Measurements from ENCODE around the gene MGLL. TPM values are rescaled to one million over a fixed set of nuclear protein-coding genes. Genes with fewer than 3 reads are reported as not detected.

MGLL gene
- total RNA-seq, 1 experiment from 2014 or later: 0.94 TPM

DNA sequence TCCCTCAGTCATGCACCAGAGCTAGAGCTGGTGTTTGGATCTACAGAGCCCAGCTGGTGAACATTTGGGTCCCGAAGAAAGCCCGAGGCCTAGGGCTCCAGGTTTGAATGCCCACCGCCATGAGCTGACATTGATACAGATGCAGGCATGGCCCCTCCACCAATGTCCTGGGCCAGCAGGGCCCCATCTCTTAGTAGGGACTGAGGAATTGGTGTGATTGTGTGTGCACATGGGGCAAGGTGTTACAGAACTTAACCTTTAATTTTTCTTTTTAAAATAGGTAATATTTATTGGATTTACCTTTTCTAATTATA is 182.3 kb downstream of the MGLL start:
- H3K4me1 Mint-ChIP-seq: peaks cover 17% of the 10 kb centered on the region
- peaks cover 8% of the 10 kb centered on the region for H3K36me3 Mint-ChIP-seq
- ATAC-seq (no peak), DNase-seq (ENCODE audit: low spot score) (no peak)
- no peak overlapping the region for H3K4me3 Mint-ChIP-seq
- POLR2A ChIA-PET: interaction anchor here (0.9 kb wide), 1 partner anchor 65 kb away, joined by 3 read pairs; no protein-coding TSS in a partner anchor
- no peaks in the 10 kb centered on the region for H3K9me3 Mint-ChIP-seq
- no peaks in the 10 kb centered on the region for H3K27me3 Mint-ChIP-seq (ENCODE audit: low read depth)
- TF ChIP-seq CREM (CRISPR knock-in tag; IDR thresholded peaks at IDR 0.05) (no peak), ZNF416 (CRISPR knock-in tag; IDR thresholded peaks at IDR 0.05) (no peak), FOXP1 (CRISPR knock-in tag; IDR thresholded peaks at IDR 0.05; ENCODE audit: borderline replicate concordance) (no peak), SMAD3 (CRISPR knock-in tag; IDR thresholded peaks at IDR 0.05; ENCODE audit: borderline replicate concordance) (no peak), ZNF121 (CRISPR knock-in tag; IDR thresholded peaks at IDR 0.05) (no peak), ZNF219 (CRISPR knock-in tag; IDR thresholded peaks at IDR 0.05; ENCODE audit: borderline replicate concordance) (no peak), NR3C1 (CRISPR knock-in tag; conservative IDR thresholded peaks at IDR 0.05; ENCODE audit: low read depth) (no peak), SP1 (CRISPR knock-in tag; conservative IDR thresholded peaks at IDR 0.05) (no peak), GRHL2 (CRISPR knock-in tag; IDR thresholded peaks at IDR 0.05; ENCODE audit: insufficient replicate concordance, severe bottlenecking) (no peak), RORB (CRISPR knock-in tag; IDR thresholded peaks at IDR 0.05) (no peak), ZNF671 (CRISPR knock-in tag; IDR thresholded peaks at IDR 0.05) (no peak), OVOL2 (CRISPR knock-in tag; IDR thresholded peaks at IDR 0.05; ENCODE audit: borderline replicate concordance) (no peak), MXD4 (CRISPR knock-in tag; IDR thresholded peaks at IDR 0.05; ENCODE audit: borderline replicate concordance) (no peak)
- TF ChIP-seq, protein P1, sequence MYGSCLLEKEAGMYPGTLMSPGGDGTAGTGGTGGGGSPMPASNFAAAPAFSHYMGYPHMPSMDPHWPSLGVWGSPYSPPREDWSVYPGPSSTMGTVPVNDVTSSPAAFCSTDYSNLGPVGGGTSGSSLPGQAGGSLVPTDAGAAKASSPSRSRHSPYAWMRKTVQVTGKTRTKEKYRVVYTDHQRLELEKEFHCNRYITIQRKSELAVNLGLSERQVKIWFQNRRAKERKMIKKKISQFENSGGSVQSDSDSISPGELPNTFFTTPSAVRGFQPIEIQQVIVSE (CRISPR knock-in tag; IDR thresholded peaks at IDR 0.05; ENCODE audit: borderline replicate concordance): no peak
- TF ChIP-seq, protein P2, sequence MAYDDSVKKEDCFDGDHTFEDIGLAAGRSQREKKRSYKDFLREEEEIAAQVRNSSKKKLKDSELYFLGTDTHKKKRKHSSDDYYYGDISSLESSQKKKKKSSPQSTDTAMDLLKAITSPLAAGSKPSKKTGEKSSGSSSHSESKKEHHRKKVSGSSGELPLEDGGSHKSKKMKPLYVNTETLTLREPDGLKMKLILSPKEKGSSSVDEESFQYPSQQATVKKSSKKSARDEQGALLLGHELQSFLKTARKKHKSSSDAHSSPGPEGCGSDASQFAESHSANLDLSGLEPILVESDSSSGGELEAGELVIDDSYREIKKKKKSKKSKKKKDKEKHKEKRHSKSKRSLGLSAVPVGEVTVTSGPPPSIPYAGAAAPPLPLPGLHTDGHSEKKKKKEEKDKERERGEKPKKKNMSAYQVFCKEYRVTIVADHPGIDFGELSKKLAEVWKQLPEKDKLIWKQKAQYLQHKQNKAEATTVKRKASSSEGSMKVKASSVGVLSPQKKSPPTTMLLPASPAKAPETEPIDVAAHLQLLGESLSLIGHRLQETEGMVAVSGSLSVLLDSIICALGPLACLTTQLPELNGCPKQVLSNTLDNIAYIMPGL (CRISPR knock-in tag; IDR thresholded peaks at IDR 0.05): no peak
- TF ChIP-seq, protein P3, sequence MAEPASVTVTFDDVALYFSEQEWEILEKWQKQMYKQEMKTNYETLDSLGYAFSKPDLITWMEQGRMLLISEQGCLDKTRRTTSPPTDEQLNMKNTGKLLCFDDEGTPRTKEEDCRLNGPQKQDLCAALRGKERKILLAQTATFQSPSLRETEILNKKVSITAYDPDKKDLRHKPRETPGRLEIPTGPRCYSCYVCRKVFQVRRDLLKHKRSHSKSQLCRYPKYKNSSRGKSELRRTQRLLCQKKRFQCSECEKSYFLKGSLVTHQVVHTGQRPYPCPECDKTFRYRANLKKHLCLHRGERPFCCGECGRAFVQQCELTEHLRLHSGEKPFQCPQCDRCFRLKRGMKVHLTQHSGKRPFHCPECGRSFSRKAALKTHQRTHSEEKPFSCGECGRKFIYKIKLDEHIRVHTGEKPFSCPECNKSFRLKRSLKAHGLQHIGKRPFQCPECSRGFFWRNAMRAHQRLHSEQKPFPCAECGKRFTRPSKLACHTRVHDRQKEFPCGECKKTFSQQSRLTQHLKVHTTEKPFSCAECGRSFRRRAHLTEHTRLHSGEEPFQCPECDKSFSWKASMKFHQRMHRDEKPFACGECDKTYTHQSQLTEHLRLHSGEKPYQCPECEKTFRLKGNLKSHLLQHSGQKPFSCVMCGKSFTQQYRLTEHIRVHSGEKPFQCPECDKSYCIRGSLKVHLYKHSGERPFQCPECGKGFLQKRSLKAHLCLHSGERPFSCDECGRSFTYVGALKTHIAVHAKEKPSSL (CRISPR knock-in tag; conservative IDR thresholded peaks at IDR 0.05): no peak
- TF ChIP-seq, protein P4, sequence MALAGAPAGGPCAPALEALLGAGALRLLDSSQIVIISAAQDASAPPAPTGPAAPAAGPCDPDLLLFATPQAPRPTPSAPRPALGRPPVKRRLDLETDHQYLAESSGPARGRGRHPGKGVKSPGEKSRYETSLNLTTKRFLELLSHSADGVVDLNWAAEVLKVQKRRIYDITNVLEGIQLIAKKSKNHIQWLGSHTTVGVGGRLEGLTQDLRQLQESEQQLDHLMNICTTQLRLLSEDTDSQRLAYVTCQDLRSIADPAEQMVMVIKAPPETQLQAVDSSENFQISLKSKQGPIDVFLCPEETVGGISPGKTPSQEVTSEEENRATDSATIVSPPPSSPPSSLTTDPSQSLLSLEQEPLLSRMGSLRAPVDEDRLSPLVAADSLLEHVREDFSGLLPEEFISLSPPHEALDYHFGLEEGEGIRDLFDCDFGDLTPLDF (CRISPR knock-in tag; IDR thresholded peaks at IDR 0.05): no peak
- TF ChIP-seq, protein P5, sequence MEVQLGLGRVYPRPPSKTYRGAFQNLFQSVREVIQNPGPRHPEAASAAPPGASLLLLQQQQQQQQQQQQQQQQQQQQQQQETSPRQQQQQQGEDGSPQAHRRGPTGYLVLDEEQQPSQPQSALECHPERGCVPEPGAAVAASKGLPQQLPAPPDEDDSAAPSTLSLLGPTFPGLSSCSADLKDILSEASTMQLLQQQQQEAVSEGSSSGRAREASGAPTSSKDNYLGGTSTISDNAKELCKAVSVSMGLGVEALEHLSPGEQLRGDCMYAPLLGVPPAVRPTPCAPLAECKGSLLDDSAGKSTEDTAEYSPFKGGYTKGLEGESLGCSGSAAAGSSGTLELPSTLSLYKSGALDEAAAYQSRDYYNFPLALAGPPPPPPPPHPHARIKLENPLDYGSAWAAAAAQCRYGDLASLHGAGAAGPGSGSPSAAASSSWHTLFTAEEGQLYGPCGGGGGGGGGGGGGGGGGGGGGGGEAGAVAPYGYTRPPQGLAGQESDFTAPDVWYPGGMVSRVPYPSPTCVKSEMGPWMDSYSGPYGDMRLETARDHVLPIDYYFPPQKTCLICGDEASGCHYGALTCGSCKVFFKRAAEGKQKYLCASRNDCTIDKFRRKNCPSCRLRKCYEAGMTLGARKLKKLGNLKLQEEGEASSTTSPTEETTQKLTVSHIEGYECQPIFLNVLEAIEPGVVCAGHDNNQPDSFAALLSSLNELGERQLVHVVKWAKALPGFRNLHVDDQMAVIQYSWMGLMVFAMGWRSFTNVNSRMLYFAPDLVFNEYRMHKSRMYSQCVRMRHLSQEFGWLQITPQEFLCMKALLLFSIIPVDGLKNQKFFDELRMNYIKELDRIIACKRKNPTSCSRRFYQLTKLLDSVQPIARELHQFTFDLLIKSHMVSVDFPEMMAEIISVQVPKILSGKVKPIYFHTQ (CRISPR knock-in tag; IDR thresholded peaks at IDR 0.05): no peak
- TF ChIP-seq, protein P6, sequence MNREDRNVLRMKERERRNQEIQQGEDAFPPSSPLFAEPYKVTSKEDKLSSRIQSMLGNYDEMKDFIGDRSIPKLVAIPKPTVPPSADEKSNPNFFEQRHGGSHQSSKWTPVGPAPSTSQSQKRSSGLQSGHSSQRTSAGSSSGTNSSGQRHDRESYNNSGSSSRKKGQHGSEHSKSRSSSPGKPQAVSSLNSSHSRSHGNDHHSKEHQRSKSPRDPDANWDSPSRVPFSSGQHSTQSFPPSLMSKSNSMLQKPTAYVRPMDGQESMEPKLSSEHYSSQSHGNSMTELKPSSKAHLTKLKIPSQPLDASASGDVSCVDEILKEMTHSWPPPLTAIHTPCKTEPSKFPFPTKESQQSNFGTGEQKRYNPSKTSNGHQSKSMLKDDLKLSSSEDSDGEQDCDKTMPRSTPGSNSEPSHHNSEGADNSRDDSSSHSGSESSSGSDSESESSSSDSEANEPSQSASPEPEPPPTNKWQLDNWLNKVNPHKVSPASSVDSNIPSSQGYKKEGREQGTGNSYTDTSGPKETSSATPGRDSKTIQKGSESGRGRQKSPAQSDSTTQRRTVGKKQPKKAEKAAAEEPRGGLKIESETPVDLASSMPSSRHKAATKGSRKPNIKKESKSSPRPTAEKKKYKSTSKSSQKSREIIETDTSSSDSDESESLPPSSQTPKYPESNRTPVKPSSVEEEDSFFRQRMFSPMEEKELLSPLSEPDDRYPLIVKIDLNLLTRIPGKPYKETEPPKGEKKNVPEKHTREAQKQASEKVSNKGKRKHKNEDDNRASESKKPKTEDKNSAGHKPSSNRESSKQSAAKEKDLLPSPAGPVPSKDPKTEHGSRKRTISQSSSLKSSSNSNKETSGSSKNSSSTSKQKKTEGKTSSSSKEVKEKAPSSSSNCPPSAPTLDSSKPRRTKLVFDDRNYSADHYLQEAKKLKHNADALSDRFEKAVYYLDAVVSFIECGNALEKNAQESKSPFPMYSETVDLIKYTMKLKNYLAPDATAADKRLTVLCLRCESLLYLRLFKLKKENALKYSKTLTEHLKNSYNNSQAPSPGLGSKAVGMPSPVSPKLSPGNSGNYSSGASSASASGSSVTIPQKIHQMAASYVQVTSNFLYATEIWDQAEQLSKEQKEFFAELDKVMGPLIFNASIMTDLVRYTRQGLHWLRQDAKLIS (CRISPR knock-in tag; IDR thresholded peaks at IDR 0.05; ENCODE audit: borderline replicate concordance): no peak
- TF ChIP-seq, protein P7, sequence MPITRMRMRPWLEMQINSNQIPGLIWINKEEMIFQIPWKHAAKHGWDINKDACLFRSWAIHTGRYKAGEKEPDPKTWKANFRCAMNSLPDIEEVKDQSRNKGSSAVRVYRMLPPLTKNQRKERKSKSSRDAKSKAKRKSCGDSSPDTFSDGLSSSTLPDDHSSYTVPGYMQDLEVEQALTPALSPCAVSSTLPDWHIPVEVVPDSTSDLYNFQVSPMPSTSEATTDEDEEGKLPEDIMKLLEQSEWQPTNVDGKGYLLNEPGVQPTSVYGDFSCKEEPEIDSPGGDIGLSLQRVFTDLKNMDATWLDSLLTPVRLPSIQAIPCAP (CRISPR knock-in tag; IDR thresholded peaks at IDR 0.05): no peak
- CTCF ChIA-PET: interaction anchor here (1.3 to 1.5 kb wide), 2 partner anchors 12 to 65 kb away, joined by 3 to 5 read pairs; no protein-coding TSS in a partner anchor
- no peak overlapping the region; the same call in 1 of the 2 replicates for H3K27ac Mint-ChIP-seq
